Esophagus squamous epithelium (tissue), 5 donors: ENCODE data around the gene CALU. TPM values are rescaled to one million over a fixed set of nuclear protein-coding genes. Genes with fewer than 3 reads are reported as not detected.

Experiments used
- DNase-seq: peaks from one replicate; lab custom pipeline; 2025; lab: John Stamatoyannopoulos, UW
- H3K27ac ChIP-seq, 4 donors: fragments of 200-600 bp; sonication (generic); one replicate each; pipeline ENCODE4 v1.5.1; 2016 to 2019; ENCODE audit warnings: mild to moderate bottlenecking in 1 of 4
- H3K27me3 ChIP-seq, 4 donors: fragments of 200-600 bp; sonication (generic); 1 replicate in 3 of 4; 2 replicates in 1 of 4; pipeline versions ENCODE4 v1.5.1 to v1.6.0; 2017 to 2021; ENCODE audit warnings: antibody characterized with exemption in 1 of 4
- H3K36me3 ChIP-seq, 3 donors: fragments of 200-600 bp; sonication (generic); one replicate each; pipeline ENCODE4 v1.5.1; 2016 to 2019
- H3K4me1 ChIP-seq, 3 donors: fragments of 200-600 bp; sonication (generic); one replicate each; pipeline ENCODE4 v1.5.1; 2017 to 2019
- H3K4me3 ChIP-seq, 4 donors: fragments of 200-600 bp; sonication (generic); 1 replicate in 3 of 4; 2 replicates in 1 of 4; pipeline ENCODE4 v1.5.1; 2016 to 2019; ENCODE audit warnings: mild to moderate bottlenecking in 2 of 4, moderate library complexity in 1 of 4
- H3K9me3 ChIP-seq, 3 donors: fragments of 200-600 bp; sonication (generic); one replicate each; pipeline ENCODE4 v1.5.1; 2016 to 2019
- POLR2A ChIP-seq, 4 donors: fragments of 450-650 bp; IDR thresholded peaks; one replicate each; pipeline ENCODE4 v1.6.1; 2017; ENCODE audit warnings: antibody characterized with exemption in 4 of 4, mild to moderate bottlenecking in 4 of 4, moderate library complexity in 3 of 4
- WGBS, 2 donors: methylation state at CpG; one replicate each; pipeline ENCODE4 v1.1.5; 2018; 5-methylcytosine and 5-hydroxymethylcytosine counted together
- intact Hi-C: fragments of 100-400 bp; cut with DNase I; formaldehyde crosslinking; loops from one replicate; pipeline ENCODE4 v1.15.0; 2022
- total RNA-seq, 4 donors: library from RNA; depleted of rRNA; stranded (reverse); fragments of >200 nt; gene quantifications; one replicate each; pipeline ENCODE4 v1.1.0, GENCODE V29; 2016
- TF ChIP-seq, protein P1 (sequence below), 6 experiments: fragments of 450-650 bp in 4 of 6; fragments of 200-600 bp in 2 of 6; sonication (generic) in 2 of 6; IDR thresholded peaks; one replicate each; pipeline ENCODE4 v1.5.1; 2016 to 2019; ENCODE audit warnings: antibody characterized with exemption in 6 of 6, mild to moderate bottlenecking in 4 of 6, moderate library complexity in 4 of 6
- donor health status: DM: yes; HTN: yes; CAD: no.

The CALU gene
- total RNA-seq, 4 donors from 2014 or later, result 23.5 to 66.6 (median 50.8) TPM

- TF ChIP-seq, protein P1, sequence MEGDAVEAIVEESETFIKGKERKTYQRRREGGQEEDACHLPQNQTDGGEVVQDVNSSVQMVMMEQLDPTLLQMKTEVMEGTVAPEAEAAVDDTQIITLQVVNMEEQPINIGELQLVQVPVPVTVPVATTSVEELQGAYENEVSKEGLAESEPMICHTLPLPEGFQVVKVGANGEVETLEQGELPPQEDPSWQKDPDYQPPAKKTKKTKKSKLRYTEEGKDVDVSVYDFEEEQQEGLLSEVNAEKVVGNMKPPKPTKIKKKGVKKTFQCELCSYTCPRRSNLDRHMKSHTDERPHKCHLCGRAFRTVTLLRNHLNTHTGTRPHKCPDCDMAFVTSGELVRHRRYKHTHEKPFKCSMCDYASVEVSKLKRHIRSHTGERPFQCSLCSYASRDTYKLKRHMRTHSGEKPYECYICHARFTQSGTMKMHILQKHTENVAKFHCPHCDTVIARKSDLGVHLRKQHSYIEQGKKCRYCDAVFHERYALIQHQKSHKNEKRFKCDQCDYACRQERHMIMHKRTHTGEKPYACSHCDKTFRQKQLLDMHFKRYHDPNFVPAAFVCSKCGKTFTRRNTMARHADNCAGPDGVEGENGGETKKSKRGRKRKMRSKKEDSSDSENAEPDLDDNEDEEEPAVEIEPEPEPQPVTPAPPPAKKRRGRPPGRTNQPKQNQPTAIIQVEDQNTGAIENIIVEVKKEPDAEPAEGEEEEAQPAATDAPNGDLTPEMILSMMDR (IDR thresholded peaks at IDR 0.05), result no peak
- TF ChIP-seq POLR2A (IDR thresholded peaks at IDR 0.05), result no peak
- no peaks in the 10 kb centered on the region for H3K9me3 ChIP-seq
- WGBS, 2 donors, result 84 to 93% methylated on average over 5 of the region's 5 CpGs
- no peak for DNase-seq
- no peaks in the 10 kb centered on the region for H3K4me1 ChIP-seq
- no peak overlapping the region for H3K27ac ChIP-seq
- H3K36me3 ChIP-seq, result no peaks in the 10 kb centered on the region
- no peak overlapping the region for H3K4me3 ChIP-seq
- intact Hi-C loops, result no loop called here
- H3K27me3 ChIP-seq, result peaks cover 0 to 33% (median 0%) of the 10 kb centered on the region in 4 donors
These were observed 14.4 kb upstream of the CALU start for GRCh38 chr7:128724743-128725142.

DNA sequence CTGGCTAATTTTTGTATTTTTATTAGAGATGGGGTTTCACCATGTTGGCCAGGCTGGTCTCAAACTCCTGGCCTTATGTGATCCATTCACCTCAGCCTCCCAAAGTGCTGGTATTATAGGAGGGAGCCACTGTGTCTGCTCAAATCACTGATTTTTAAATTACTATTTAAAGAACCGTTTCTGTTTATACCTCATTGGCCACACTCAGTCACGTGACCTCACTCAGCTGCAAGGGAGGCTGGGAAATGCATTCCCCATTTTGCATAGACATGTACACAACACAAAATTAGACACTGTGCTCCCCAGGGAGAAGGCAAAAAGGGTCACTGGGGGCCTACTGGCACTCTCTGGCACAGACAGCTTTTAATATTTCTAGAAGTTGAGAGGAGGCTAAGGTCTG, 13.6 kb upstream of the CALU start:
- WGBS, 2 donors, result 86 to 93% methylated on average over 2 of the region's 2 CpGs
- Histone ChIP-seq H3K4me3 (no peak overlapping the region), H3K9me3 (no peaks in the 10 kb centered on the region), H3K27ac (no peak overlapping the region), H3K27me3 (peaks cover 0 to 33% (median 0%) of the 10 kb centered on the region in 4 donors), H3K36me3 (no peaks in the 10 kb centered on the region), H3K4me1 (no peaks in the 10 kb centered on the region)
- TF ChIP-seq, protein P1 (IDR thresholded peaks at IDR 0.05), result no peak
- no peak for TF ChIP-seq POLR2A (IDR thresholded peaks at IDR 0.05)
- intact Hi-C loops, result no loop called here
- DNase-seq, result no peak

GRCh38 chr7:128726059-128726736, 13.0 kb upstream of the CALU start:
- Histone ChIP-seq H3K36me3 (no peaks in the 10 kb centered on the region), H3K27me3 (peaks cover 0 to 37% (median 0%) of the 10 kb centered on the region in 4 donors), H3K9me3 (no peaks in the 10 kb centered on the region), H3K4me3 (no peak overlapping the region), H3K4me1 (no peaks in the 10 kb centered on the region), H3K27ac (no peak overlapping the region)
- TF ChIP-seq, protein P1 (IDR thresholded peaks at IDR 0.05), result no peak
- no peak for TF ChIP-seq POLR2A (IDR thresholded peaks at IDR 0.05)
- WGBS, 2 donors, result 75 to 76% methylated on average over 8 of the region's 8 CpGs
- intact Hi-C loops, result no loop called here
- no peak for DNase-seq

- H3K27me3 ChIP-seq, result peaks cover 0 to 37% (median 0%) of the 10 kb centered on the region in 4 donors
- no peaks in the 10 kb centered on the region for H3K4me1 ChIP-seq
- no peak overlapping the region for H3K27ac ChIP-seq
- TF ChIP-seq, protein P1 (IDR thresholded peaks at IDR 0.05), result no peak
- TF ChIP-seq POLR2A (IDR thresholded peaks at IDR 0.05), result no peak
- DNase-seq, result no peak
- H3K36me3 ChIP-seq, result no peaks in the 10 kb centered on the region
- H3K9me3 ChIP-seq, result no peaks in the 10 kb centered on the region
- WGBS, 2 donors, result 20 to 50% methylated on average over 1 of the region's 1 CpG
- H3K4me3 ChIP-seq, result no peak overlapping the region
- intact Hi-C loops, result no loop called here
These were observed 12.5 kb upstream of the CALU start for GRCh38 chr7:128726737-128727072.

GRCh38 chr7:128727239-128727638, 11.9 kb upstream of the CALU start:
- peaks cover 0 to 40% (median 0%) of the 10 kb centered on the region in 4 donors for H3K27me3 ChIP-seq
- no peaks in the 10 kb centered on the region for H3K36me3 ChIP-seq
- TF ChIP-seq, protein P1 (IDR thresholded peaks at IDR 0.05), result no peak
- TF ChIP-seq POLR2A (IDR thresholded peaks at IDR 0.05), result no peak
- H3K9me3 ChIP-seq, result no peaks in the 10 kb centered on the region
- WGBS, 2 donors, result 47 to 48% methylated on average over 4 of the region's 4 CpGs
- H3K4me1 ChIP-seq, result no peaks in the 10 kb centered on the region
- intact Hi-C loops, result no loop called here
- no peak for DNase-seq
- no peak overlapping the region for H3K4me3 ChIP-seq
- no peak overlapping the region for H3K27ac ChIP-seq
